Lower leg skin (tissue), 3 donors: ENCODE measurements around the gene STT3B.

Source experiments
- CTCF ChIP-seq, 3 donors: fragments of 450-650 bp; IDR thresholded peaks; one replicate each; pipeline ENCODE4 v1.5.1; 2016; ENCODE audit warnings: antibody characterized with exemption in 3 of 3, mild to moderate bottlenecking in 3 of 3, moderate library complexity in 2 of 3
- POLR2A ChIP-seq, 2 donors: fragments of 450-650 bp; IDR thresholded peaks; one replicate each; pipeline ENCODE4 v1.6.1; 2016 to 2017; ENCODE audit warnings: antibody characterized with exemption in 2 of 2, mild to moderate bottlenecking in 1 of 2, moderate library complexity in 1 of 2

- TF ChIP-seq CTCF (IDR thresholded peaks at IDR 0.05) (no peak), POLR2A (IDR thresholded peaks at IDR 0.05) (no peak)
These were observed 92.6 kb downstream of the STT3B start for GRCh38 chr3:31625358-31625757.
